ENCODE results near the gene IGFALS.

IGFALS gene

DNA sequence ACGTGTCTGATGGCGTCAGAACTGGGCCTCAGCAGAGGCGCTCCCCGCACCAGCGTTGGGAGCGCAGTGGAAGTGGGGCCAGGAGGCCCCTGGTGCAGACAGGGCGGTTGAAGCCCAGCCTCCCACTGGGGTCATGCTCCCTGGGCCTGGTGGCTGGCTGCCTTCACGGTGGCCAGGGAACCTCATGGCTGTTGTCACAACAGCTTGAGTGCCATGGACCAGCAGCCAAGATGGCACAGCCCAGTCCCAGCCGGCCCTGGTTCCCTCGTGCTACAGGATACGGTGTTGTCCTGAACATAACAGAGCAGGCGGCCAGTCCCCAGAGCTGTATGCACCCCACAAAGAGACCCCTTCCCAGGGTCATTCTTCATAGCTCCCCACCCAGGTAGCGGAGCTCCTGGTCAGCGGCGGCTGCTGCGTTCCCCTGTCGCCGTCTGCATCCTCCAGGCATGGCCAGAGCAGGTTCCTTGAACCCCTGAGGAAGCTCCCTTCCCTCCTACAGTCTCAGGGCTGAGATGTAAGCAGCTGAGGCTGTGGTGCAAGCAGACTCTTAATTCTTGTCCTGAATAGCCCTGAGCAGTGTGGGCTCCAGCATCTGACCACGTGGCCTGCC is 51.8 kb downstream of the IGFALS start:
- no peak for DNase-seq

- no peak for DNase-seq
Observed at GRCh38 chr16:1740781-1741490, 52.6 kb downstream of the IGFALS start.
